ENCODE data around the gene ULK1. TPM values are rescaled to one million over a fixed set of nuclear protein-coding genes. Genes with fewer than 3 reads are reported as not detected.

The ULK1 gene
- total and polyA plus RNA-seq, 2 experiments from 2014 or later = 4.0 to 6.9 TPM

- H3K79me2 ChIP-seq (ENCODE audit: insufficient read depth) = no peaks in the 10 kb centered on the region
- TF ChIP-seq EZH2 (IDR thresholded peaks at IDR 0.05; ENCODE audit: insufficient read depth, poor library complexity, severe bottlenecking) = no peak
- TF ChIP-seq EZH2phosphoT487 (IDR thresholded peaks at IDR 0.05; ENCODE audit: insufficient read depth, low read depth) = no peak
- no peak overlapping the region for H3K4me2 ChIP-seq (ENCODE audit: unreplicated experiment)
- WGBS, 2 experiments (ENCODE audit: low coverage in 1 of 2, low lambda C conversion rate in 2 of 2, missing lambda C conversion rate in 2 of 2) = 70 to 75% methylated on average over 19 to 24 of the region's 24 CpGs
- no peak overlapping the region for H3K4me3 ChIP-seq
- peaks cover 3% of the 10 kb centered on the region; the same call in 1 of the 2 replicates for H3F3A ChIP-seq (ENCODE audit: insufficient read depth)
- H2AFZ ChIP-seq = no peak overlapping the region
- H3K36me3 ChIP-seq (ENCODE audit: low read depth) = no peaks in the 10 kb centered on the region
- H4K20me1 ChIP-seq (ENCODE audit: insufficient read depth) = no peaks in the 10 kb centered on the region
- no peak for DNase-seq
- peaks cover 28% of the 10 kb centered on the region for H3K4me1 ChIP-seq (ENCODE audit: insufficient read depth)
- H3K27ac ChIP-seq = no peak overlapping the region
- H3K27me3 ChIP-seq (replicated peaks; ENCODE audit: insufficient read depth) = no peaks in the 10 kb centered on the region
- no peak overlapping the region for H3K9ac ChIP-seq
- in situ Hi-C loops (cut with MboI) = no loop called here
- no peaks in the 10 kb centered on the region for H3K9me2 ChIP-seq (ENCODE audit: insufficient read depth)
- no peaks in the 10 kb centered on the region for H3K9me3 ChIP-seq (ENCODE audit: low read depth)
Measured at GRCh38 chr12:131863711-131864396, 30.6 kb upstream of the ULK1 start.

- Histone ChIP-seq H3K4me1 (ENCODE audit: insufficient read depth) (peaks cover 28% of the 10 kb centered on the region), H3K9me3 (ENCODE audit: low read depth) (no peaks in the 10 kb centered on the region), H3K4me2 (ENCODE audit: unreplicated experiment) (no peak overlapping the region), H3K9ac (no peak overlapping the region), H3K36me3 (ENCODE audit: low read depth) (no peaks in the 10 kb centered on the region), H3K79me2 (ENCODE audit: insufficient read depth) (no peaks in the 10 kb centered on the region), H3F3A (ENCODE audit: insufficient read depth) (no peaks in the 10 kb centered on the region), H3K9me2 (ENCODE audit: insufficient read depth) (no peaks in the 10 kb centered on the region), H3K4me3 (no peak overlapping the region), H2AFZ (no peak overlapping the region), H3K27me3 (replicated peaks; ENCODE audit: insufficient read depth) (no peaks in the 10 kb centered on the region), H4K20me1 (ENCODE audit: insufficient read depth) (no peaks in the 10 kb centered on the region), H3K27ac (no peak overlapping the region)
- in situ Hi-C loops (cut with MboI) = no loop called here
- no peak for TF ChIP-seq EZH2phosphoT487 (IDR thresholded peaks at IDR 0.05; ENCODE audit: insufficient read depth, low read depth)
- no peak for TF ChIP-seq EZH2 (IDR thresholded peaks at IDR 0.05; ENCODE audit: insufficient read depth, poor library complexity, severe bottlenecking)
- no peak for DNase-seq
- WGBS, 2 experiments (ENCODE audit: low coverage in 1 of 2, low lambda C conversion rate in 2 of 2, missing lambda C conversion rate in 2 of 2) = 97 to 98% methylated on average over 7 to 8 of the region's 8 CpGs
Measured at GRCh38 chr12:131864469-131864868, 30.0 kb upstream of the ULK1 start.

GRCh38 chr12:131865180-131865875, 29.1 kb upstream of the ULK1 start:
- no peak overlapping the region for H3K27ac ChIP-seq
- H3K79me2 ChIP-seq (ENCODE audit: insufficient read depth) = no peaks in the 10 kb centered on the region
- H4K20me1 ChIP-seq (ENCODE audit: insufficient read depth) = no peaks in the 10 kb centered on the region
- TF ChIP-seq EZH2 (IDR thresholded peaks at IDR 0.05; ENCODE audit: insufficient read depth, poor library complexity, severe bottlenecking) = no peak
- TF ChIP-seq EZH2phosphoT487 (IDR thresholded peaks at IDR 0.05; ENCODE audit: insufficient read depth, low read depth) = no peak
- H3K36me3 ChIP-seq (ENCODE audit: low read depth) = no peaks in the 10 kb centered on the region
- no peak overlapping the region for H3K9ac ChIP-seq
- no peaks in the 10 kb centered on the region for H3K27me3 ChIP-seq (replicated peaks; ENCODE audit: insufficient read depth)
- H2AFZ ChIP-seq = no peak overlapping the region
- DNase-seq = peak; percentile 38
- in situ Hi-C loops (cut with MboI) = no loop called here
- no peaks in the 10 kb centered on the region for H3K9me2 ChIP-seq (ENCODE audit: insufficient read depth)
- no peaks in the 10 kb centered on the region for H3K9me3 ChIP-seq (ENCODE audit: low read depth)
- H3K4me2 ChIP-seq (ENCODE audit: unreplicated experiment) = no peak overlapping the region
- no peaks in the 10 kb centered on the region; the same call in 1 of the 2 replicates for H3F3A ChIP-seq (ENCODE audit: insufficient read depth)
- WGBS, 2 experiments (ENCODE audit: low coverage in 1 of 2, low lambda C conversion rate in 2 of 2, missing lambda C conversion rate in 2 of 2) = 87 to 88% methylated on average over 19 to 20 of the region's 20 CpGs
- H3K4me3 ChIP-seq = no peak overlapping the region
- peaks cover 27% of the 10 kb centered on the region for H3K4me1 ChIP-seq (ENCODE audit: insufficient read depth)

GRCh38 chr12:131867471-131867870, 27.0 kb upstream of the ULK1 start:
- no peak overlapping the region for H2AFZ ChIP-seq
- no peak overlapping the region for H3K27ac ChIP-seq
- peaks cover 1% of the 10 kb centered on the region; the same call in 1 of the 2 replicates for H3F3A ChIP-seq (ENCODE audit: insufficient read depth)
- H4K20me1 ChIP-seq (ENCODE audit: insufficient read depth) = no peaks in the 10 kb centered on the region
- no peaks in the 10 kb centered on the region for H3K9me2 ChIP-seq (ENCODE audit: insufficient read depth)
- H3K27me3 ChIP-seq (replicated peaks; ENCODE audit: insufficient read depth) = no peaks in the 10 kb centered on the region
- H3K9ac ChIP-seq = no peak overlapping the region
- WGBS, 2 experiments (ENCODE audit: low coverage in 1 of 2, low lambda C conversion rate in 2 of 2, missing lambda C conversion rate in 2 of 2) = 84 to 90% methylated on average over 10 of the region's 10 CpGs
- H3K36me3 ChIP-seq (ENCODE audit: low read depth) = no peaks in the 10 kb centered on the region
- no peaks in the 10 kb centered on the region for H3K79me2 ChIP-seq (ENCODE audit: insufficient read depth)
- H3K4me3 ChIP-seq = no peak overlapping the region
- H3K9me3 ChIP-seq (ENCODE audit: low read depth) = no peaks in the 10 kb centered on the region
- TF ChIP-seq EZH2 (IDR thresholded peaks at IDR 0.05; ENCODE audit: insufficient read depth, poor library complexity, severe bottlenecking) = no peak
- no peak for TF ChIP-seq EZH2phosphoT487 (IDR thresholded peaks at IDR 0.05; ENCODE audit: insufficient read depth, low read depth)
- DNase-seq = no peak
- in situ Hi-C loops (cut with MboI) = no loop called here
- no peak overlapping the region for H3K4me2 ChIP-seq (ENCODE audit: unreplicated experiment)
- H3K4me1 ChIP-seq (ENCODE audit: insufficient read depth) = peaks cover 24% of the 10 kb centered on the region

Measured in GM23248 (cell line).